ENCODE results near the gene DCDC2B. TPM values are rescaled to one million over a fixed set of nuclear protein-coding genes. Genes with fewer than 3 reads are reported as not detected.

DCDC2B gene
- total RNA-seq, 1 experiment from 2014 or later, result not detected

DNA sequence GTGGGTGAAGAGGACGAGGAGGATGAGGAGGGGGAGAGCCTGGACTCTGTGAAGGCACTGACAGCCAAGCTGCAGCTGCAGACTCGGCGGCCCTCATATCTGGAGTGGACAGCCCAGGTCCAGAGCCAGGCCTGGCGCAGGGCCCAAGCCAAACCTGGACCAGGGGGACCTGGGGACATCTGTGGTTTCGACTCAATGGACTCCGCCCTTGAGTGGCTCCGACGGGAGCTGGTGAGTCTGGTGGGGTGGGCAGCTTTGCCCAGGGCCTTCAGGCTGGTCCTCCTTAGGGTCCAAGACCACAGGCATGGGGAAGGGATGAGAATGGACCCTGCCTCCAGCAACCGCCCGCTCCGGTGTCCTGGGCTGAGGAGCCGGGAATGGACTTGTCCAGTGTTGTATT lies 38.6 kb downstream of the DCDC2B start:
- no peak for DNase-seq (ENCODE audit: low spot score)
- Mint-ChIP-seq H3K9me3 (no peaks in the 10 kb centered on the region), H3K27ac (no peak overlapping the region), H3K4me3 (no peak overlapping the region), H3K27me3 (ENCODE audit: low read depth) (peaks cover 4% of the 10 kb centered on the region), H3K4me1 (peaks cover 42% of the 10 kb centered on the region), H3K36me3 (no peaks in the 10 kb centered on the region)
- ChIA-PET POLR2A (interaction anchor here (0.6 to 2.2 kb wide), 4 partner anchors 23 to 89 kb away, joined by 4 to 11 read pairs (median 6); partner anchors contain the start of genes CCDC28B and MARCKSL1), CTCF (interaction anchor here (1.1 to 6.1 kb wide), 12 partner anchors 9 to 154 kb away, joined by 4 to 75 read pairs (median 12); partner anchors contain the start of genes BSDC1, EIF3I and TMEM234)
- ATAC-seq, result no peak
- TF ChIP-seq HMGA2 (CRISPR knock-in tag; IDR thresholded peaks at IDR 0.05), result no peak
- TF ChIP-seq, protein P1, sequence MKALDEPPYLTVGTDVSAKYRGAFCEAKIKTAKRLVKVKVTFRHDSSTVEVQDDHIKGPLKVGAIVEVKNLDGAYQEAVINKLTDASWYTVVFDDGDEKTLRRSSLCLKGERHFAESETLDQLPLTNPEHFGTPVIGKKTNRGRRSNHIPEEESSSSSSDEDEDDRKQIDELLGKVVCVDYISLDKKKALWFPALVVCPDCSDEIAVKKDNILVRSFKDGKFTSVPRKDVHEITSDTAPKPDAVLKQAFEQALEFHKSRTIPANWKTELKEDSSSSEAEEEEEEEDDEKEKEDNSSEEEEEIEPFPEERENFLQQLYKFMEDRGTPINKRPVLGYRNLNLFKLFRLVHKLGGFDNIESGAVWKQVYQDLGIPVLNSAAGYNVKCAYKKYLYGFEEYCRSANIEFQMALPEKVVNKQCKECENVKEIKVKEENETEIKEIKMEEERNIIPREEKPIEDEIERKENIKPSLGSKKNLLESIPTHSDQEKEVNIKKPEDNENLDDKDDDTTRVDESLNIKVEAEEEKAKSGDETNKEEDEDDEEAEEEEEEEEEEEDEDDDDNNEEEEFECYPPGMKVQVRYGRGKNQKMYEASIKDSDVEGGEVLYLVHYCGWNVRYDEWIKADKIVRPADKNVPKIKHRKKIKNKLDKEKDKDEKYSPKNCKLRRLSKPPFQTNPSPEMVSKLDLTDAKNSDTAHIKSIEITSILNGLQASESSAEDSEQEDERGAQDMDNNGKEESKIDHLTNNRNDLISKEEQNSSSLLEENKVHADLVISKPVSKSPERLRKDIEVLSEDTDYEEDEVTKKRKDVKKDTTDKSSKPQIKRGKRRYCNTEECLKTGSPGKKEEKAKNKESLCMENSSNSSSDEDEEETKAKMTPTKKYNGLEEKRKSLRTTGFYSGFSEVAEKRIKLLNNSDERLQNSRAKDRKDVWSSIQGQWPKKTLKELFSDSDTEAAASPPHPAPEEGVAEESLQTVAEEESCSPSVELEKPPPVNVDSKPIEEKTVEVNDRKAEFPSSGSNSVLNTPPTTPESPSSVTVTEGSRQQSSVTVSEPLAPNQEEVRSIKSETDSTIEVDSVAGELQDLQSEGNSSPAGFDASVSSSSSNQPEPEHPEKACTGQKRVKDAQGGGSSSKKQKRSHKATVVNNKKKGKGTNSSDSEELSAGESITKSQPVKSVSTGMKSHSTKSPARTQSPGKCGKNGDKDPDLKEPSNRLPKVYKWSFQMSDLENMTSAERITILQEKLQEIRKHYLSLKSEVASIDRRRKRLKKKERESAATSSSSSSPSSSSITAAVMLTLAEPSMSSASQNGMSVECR (CRISPR knock-in tag; IDR thresholded peaks at IDR 0.05; ENCODE audit: borderline replicate concordance), result 0 out of 2 replicates have a peak, but pooled peaks have one; percentile 12
- TF ChIP-seq, protein P2, sequence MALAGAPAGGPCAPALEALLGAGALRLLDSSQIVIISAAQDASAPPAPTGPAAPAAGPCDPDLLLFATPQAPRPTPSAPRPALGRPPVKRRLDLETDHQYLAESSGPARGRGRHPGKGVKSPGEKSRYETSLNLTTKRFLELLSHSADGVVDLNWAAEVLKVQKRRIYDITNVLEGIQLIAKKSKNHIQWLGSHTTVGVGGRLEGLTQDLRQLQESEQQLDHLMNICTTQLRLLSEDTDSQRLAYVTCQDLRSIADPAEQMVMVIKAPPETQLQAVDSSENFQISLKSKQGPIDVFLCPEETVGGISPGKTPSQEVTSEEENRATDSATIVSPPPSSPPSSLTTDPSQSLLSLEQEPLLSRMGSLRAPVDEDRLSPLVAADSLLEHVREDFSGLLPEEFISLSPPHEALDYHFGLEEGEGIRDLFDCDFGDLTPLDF (CRISPR knock-in tag; IDR thresholded peaks at IDR 0.05), result 0 out of 2 replicates have a peak, but pooled peaks have one; percentile 22
- TF ChIP-seq NR3C1 (CRISPR knock-in tag; conservative IDR thresholded peaks at IDR 0.05; ENCODE audit: low read depth), result no peak
- TF ChIP-seq, protein P3, sequence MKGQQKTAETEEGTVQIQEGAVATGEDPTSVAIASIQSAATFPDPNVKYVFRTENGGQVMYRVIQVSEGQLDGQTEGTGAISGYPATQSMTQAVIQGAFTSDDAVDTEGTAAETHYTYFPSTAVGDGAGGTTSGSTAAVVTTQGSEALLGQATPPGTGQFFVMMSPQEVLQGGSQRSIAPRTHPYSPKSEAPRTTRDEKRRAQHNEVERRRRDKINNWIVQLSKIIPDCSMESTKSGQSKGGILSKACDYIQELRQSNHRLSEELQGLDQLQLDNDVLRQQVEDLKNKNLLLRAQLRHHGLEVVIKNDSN (CRISPR knock-in tag; IDR thresholded peaks at IDR 0.05), result no peak
- no peak for TF ChIP-seq EMX1 (CRISPR knock-in tag; IDR thresholded peaks at IDR 0.05)
- TF ChIP-seq, protein P4, sequence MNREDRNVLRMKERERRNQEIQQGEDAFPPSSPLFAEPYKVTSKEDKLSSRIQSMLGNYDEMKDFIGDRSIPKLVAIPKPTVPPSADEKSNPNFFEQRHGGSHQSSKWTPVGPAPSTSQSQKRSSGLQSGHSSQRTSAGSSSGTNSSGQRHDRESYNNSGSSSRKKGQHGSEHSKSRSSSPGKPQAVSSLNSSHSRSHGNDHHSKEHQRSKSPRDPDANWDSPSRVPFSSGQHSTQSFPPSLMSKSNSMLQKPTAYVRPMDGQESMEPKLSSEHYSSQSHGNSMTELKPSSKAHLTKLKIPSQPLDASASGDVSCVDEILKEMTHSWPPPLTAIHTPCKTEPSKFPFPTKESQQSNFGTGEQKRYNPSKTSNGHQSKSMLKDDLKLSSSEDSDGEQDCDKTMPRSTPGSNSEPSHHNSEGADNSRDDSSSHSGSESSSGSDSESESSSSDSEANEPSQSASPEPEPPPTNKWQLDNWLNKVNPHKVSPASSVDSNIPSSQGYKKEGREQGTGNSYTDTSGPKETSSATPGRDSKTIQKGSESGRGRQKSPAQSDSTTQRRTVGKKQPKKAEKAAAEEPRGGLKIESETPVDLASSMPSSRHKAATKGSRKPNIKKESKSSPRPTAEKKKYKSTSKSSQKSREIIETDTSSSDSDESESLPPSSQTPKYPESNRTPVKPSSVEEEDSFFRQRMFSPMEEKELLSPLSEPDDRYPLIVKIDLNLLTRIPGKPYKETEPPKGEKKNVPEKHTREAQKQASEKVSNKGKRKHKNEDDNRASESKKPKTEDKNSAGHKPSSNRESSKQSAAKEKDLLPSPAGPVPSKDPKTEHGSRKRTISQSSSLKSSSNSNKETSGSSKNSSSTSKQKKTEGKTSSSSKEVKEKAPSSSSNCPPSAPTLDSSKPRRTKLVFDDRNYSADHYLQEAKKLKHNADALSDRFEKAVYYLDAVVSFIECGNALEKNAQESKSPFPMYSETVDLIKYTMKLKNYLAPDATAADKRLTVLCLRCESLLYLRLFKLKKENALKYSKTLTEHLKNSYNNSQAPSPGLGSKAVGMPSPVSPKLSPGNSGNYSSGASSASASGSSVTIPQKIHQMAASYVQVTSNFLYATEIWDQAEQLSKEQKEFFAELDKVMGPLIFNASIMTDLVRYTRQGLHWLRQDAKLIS (CRISPR knock-in tag; IDR thresholded peaks at IDR 0.05; ENCODE audit: borderline replicate concordance), result no peak
- TF ChIP-seq ZNF396 (CRISPR knock-in tag; IDR thresholded peaks at IDR 0.05; ENCODE audit: borderline replicate concordance), result no peak
- TF ChIP-seq ATF1 (CRISPR knock-in tag; IDR thresholded peaks at IDR 0.05), result no peak

DNA sequence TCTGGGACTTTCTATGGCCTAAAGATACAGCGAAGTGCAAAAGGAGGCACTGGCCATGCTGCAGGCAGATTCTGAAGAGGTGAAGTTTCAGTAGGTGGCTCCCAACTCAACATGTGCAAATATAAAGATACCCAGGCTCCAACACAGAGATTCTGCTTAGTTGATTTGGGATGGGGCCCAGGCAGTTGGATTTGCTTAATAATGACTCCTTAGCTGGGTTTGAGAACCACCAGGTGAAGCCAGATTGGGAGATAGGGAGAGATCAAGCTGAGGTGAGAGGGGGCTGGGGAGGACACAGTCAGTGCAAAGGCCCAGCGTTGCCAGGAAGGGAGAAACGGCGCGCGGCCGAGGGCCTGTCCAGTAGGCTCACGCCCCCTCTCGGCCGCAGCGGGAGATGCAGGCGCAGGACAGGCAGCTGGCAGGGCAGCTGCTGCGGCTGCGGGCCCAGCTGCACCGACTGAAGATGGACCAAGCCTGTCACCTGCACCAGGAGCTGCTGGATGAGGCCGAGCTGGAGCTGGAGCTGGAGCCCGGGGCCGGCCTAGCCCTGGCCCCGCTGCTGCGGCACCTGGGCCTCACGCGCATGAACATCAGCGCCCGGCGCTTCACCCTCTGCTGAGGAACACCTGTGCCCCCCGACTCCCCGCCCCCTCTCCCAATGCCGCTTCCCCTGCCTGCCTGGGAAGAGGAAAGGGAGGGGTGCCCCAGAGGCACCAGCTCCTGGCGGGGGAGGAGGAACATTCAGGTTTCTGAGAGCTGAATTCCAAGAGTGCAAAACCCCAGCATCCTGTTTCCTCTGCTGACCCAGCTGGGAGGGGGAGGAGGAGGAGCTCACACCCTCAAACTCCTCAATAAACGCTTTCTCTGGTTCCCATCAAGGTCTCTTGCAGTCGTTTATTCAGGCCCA lies 39.3 kb downstream of the DCDC2B start:
- ChIA-PET CTCF (interaction anchor here (0.5 to 6.1 kb wide), 51 partner anchors 10 to 459 kb away, joined by 3 to 75 read pairs (median 5); partner anchors contain the start of genes BSDC1, CCDC28B, DCDC2B and EIF3I), POLR2A (interaction anchor here (0.6 to 3.2 kb wide), 15 partner anchors 8 to 163 kb away, joined by 3 to 30 read pairs (median 5); partner anchors contain the start of genes CCDC28B, IQCC, KPNA6 and MARCKSL1)
- no peaks in the 10 kb centered on the region for H3K36me3 Mint-ChIP-seq
- peak overlapping the region; percentile 57 for H3K4me3 Mint-ChIP-seq
- DNase-seq (ENCODE audit: low spot score) (peak; percentile 96), ATAC-seq (peak; percentile 85)
- H3K9me3 Mint-ChIP-seq, result no peaks in the 10 kb centered on the region
- H3K4me1 Mint-ChIP-seq, result peaks cover 40% of the 10 kb centered on the region
- H3K27me3 Mint-ChIP-seq (ENCODE audit: low read depth), result peaks cover 4% of the 10 kb centered on the region
- H3K27ac Mint-ChIP-seq, result peak overlapping the region; percentile 53
- TF ChIP-seq, protein P5, sequence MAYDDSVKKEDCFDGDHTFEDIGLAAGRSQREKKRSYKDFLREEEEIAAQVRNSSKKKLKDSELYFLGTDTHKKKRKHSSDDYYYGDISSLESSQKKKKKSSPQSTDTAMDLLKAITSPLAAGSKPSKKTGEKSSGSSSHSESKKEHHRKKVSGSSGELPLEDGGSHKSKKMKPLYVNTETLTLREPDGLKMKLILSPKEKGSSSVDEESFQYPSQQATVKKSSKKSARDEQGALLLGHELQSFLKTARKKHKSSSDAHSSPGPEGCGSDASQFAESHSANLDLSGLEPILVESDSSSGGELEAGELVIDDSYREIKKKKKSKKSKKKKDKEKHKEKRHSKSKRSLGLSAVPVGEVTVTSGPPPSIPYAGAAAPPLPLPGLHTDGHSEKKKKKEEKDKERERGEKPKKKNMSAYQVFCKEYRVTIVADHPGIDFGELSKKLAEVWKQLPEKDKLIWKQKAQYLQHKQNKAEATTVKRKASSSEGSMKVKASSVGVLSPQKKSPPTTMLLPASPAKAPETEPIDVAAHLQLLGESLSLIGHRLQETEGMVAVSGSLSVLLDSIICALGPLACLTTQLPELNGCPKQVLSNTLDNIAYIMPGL (CRISPR knock-in tag; IDR thresholded peaks at IDR 0.05), result peak; percentile 85; the same call in 1 of the 2 replicates
- TF ChIP-seq, protein P6, sequence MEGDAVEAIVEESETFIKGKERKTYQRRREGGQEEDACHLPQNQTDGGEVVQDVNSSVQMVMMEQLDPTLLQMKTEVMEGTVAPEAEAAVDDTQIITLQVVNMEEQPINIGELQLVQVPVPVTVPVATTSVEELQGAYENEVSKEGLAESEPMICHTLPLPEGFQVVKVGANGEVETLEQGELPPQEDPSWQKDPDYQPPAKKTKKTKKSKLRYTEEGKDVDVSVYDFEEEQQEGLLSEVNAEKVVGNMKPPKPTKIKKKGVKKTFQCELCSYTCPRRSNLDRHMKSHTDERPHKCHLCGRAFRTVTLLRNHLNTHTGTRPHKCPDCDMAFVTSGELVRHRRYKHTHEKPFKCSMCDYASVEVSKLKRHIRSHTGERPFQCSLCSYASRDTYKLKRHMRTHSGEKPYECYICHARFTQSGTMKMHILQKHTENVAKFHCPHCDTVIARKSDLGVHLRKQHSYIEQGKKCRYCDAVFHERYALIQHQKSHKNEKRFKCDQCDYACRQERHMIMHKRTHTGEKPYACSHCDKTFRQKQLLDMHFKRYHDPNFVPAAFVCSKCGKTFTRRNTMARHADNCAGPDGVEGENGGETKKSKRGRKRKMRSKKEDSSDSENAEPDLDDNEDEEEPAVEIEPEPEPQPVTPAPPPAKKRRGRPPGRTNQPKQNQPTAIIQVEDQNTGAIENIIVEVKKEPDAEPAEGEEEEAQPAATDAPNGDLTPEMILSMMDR (IDR thresholded peaks at IDR 0.05), result peak; percentile 95
- TF ChIP-seq ETV6 (CRISPR knock-in tag; IDR thresholded peaks at IDR 0.05) (peak; percentile 52; the same call in 1 of the 2 replicates), TCF7 (CRISPR knock-in tag; IDR thresholded peaks at IDR 0.05; ENCODE audit: low read depth) (no peak)
- TF ChIP-seq, protein P7, sequence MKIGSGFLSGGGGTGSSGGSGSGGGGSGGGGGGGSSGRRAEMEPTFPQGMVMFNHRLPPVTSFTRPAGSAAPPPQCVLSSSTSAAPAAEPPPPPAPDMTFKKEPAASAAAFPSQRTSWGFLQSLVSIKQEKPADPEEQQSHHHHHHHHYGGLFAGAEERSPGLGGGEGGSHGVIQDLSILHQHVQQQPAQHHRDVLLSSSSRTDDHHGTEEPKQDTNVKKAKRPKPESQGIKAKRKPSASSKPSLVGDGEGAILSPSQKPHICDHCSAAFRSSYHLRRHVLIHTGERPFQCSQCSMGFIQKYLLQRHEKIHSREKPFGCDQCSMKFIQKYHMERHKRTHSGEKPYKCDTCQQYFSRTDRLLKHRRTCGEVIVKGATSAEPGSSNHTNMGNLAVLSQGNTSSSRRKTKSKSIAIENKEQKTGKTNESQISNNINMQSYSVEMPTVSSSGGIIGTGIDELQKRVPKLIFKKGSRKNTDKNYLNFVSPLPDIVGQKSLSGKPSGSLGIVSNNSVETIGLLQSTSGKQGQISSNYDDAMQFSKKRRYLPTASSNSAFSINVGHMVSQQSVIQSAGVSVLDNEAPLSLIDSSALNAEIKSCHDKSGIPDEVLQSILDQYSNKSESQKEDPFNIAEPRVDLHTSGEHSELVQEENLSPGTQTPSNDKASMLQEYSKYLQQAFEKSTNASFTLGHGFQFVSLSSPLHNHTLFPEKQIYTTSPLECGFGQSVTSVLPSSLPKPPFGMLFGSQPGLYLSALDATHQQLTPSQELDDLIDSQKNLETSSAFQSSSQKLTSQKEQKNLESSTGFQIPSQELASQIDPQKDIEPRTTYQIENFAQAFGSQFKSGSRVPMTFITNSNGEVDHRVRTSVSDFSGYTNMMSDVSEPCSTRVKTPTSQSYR (CRISPR knock-in tag; IDR thresholded peaks at IDR 0.05), result peak; percentile 43
